Mesenteric fat pad (tissue), 1 donor: ENCODE results near the gene ABCD2. TPM values are rescaled to one million over a fixed set of nuclear protein-coding genes. Genes with fewer than 3 reads are reported as not detected.
"Not testable (repeated sequence)": the region's sequence is repeated elsewhere in the genome, so short reads cannot be mapped to it uniquely, and the experiment has no call there.

Experiments used
- DNase-seq: peaks from one replicate; pipeline ENCODE4 v3.0.0-alpha.2; 2020; ENCODE audit warnings: low spot score
- total RNA-seq: library from RNA; stranded (reverse); fragmentation: NEBNext Ultra II Directional; extraction: Animal tissue kit (Norgen Biotek cat#: 25700); gene quantifications from one replicate; pipeline ENCODE4 v1.2.1, GENCODE V29; 2021
- donor health status: DM: yes; HTN: yes; CAD: no.

Gene ABCD2
- total RNA-seq, 1 donor from 2014 or later = 26.0 TPM

DNA sequence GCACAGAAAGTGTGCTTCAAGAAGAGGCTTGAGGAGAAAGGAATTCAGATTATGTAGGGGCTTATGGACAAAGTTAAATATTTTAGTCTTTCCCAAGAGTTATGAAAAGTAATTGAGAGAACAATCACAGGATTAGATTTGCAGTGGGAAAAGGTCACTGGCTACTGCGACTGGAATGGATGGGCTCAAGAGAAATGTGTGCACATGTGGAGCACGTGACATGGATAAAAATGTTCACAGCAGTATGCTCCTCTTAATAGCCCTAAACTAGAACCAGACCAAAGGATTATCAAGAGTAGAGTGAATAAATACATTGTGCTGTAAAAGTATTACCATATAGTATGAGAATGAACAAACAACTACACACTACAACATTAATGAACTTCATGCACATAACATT, 78.1 kb downstream of the ABCD2 start:
- no peak for DNase-seq

DNA sequence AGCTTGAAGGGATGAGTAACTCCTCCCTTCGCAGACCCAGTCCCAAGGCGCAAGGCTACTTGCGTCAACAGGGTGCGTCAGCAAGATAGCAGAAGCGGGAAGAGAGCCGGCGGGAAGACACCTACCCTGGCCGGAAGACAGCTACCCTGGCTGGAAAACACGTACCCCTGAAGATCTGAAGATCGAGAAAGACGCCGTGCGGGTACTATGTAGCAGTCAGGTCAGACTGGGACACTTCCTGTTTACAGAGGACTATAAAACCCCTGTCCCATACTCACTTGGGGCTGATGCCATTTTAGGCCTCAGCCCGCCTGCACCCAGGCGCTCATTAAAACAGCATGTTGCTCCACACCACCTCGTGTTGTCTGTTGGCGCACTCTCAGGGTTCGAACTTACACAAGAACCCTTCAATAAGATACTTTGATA, 80.9 kb downstream of the ABCD2 start:
- no peak for DNase-seq

DNA sequence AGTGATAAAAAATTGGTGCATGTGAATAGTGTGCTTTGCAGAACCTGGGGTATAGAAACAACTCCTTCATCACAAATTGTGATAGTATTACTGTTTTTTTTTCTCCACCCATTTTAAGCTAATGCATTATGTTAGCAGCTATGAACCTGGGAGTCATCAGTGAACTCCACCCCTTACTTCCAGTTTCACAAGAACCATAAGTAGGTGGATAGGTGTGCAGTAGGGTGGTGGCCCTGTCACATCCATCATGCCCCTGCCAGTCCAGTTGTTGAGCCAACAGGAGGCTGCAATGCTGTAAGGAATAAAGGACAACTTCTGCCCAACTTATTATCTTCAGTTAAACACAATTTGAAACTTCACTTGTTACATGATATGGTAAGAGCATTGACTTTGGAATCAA, 85.7 kb downstream of the ABCD2 start:
- DNase-seq = no peak

DNA sequence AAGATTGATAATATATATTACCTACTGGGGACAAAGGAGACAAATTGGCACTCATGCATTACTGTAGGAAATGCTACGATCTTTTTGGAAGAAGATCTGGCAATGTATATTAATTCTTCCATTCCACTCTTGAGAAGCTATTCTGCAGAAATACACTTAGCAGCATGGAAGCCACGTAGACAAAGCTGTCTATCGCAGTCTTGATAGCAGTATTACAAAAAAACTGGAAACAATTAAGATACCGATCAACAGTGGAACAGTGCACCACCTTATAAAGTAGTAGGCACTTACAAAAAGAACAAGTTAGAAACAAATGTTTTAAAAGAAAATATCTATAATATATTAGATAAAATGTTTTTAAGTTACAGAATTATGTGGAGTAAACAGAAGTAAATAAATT, 87.2 kb downstream of the ABCD2 start:
- DNase-seq = no peak

DNA sequence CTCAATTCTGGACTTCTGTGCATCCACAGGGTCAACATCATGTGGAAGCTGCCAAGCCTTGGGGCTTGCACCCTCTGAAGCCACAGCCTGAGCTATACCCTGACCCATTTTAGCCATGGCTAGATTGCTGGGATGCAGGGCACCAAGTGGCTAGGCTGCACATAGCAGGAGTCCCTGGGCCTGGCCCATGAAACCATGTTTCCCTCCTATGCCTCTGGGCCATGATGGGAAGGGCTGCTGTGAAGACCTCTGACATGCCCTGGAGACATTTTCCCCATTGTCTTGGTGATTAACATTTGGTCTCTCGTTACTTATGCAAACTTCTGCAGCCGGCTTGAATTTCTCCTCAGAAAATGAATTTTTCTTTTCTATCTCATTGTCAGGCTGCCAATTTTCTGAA, 92.6 kb downstream of the ABCD2 start:
- DNase-seq = no peak

DNA sequence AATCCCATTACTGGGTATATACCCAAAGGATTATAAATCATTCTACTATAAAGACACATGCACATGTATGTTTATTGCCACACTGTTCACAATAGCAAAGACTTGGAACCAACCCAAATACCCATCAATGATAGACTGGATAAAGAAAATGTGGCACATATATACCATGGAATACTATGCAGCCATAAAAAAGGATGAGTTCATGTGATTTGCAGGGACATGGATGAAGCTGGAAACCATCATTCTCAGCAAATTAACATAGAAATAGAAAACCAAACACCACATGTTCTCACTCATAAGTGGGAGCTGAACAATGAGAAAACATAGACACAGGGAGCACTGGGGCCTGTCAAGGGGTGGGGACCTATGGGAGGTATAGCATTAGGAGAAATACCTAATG, 97.4 kb downstream of the ABCD2 start:
- not testable (repeated sequence) for DNase-seq

DNA sequence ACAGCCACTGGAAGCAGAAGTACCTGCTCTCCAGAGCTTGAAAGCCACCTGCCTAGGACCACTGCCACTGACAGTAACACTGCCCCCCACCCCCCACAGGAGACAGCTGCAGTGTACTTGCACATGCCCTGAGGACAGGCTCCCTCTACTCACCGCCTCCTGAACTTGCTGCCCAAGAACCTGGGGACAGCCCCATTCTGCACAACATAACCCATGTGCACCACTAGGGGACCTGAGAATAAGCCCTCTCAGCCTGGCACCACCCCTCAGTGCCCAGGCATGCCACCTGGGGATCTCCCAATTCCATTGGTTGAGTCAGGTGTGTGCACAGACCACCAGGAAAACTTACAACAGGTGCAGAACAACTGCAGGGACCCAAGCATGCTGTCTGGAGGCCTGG, 109.6 kb downstream of the ABCD2 start:
- no peak for DNase-seq

DNA sequence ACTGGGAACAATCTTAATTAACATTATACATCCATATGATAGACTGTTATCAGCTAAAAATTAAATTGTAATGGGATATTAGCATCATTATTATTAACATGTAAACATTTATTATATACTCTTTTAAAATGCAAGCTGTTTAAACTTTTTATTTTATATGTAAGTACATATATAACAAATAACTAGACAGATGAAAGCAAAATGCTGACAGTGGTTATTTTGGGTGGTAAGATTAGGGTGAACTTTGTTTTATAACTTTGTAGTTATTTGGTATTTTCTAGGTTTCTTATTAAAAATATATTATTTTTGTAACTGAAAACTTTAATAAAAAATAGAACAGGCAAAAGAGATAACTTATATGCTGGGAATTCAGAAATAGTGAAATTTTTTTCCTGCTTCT, 114.0 kb downstream of the ABCD2 start:
- no peak for DNase-seq

DNA sequence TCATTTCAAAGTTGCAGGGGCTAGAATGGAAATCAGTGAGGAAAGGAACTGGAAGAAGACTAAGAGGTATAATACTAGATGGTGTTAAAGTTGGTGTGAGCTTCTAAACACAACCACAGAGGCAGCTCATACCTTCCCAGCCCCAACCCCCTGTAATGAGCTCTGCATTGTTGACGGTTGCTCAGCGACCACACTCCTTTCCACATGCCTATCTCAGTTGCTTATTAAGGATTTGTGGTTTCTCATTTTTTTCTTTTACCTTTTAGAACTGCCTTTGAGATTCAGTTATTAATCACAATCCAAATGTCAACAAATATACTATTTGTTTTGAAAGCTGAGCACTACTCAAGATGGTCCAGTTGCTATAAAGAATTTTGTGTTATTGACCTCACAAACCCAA, 114.6 kb downstream of the ABCD2 start:
- no peak for DNase-seq

DNA sequence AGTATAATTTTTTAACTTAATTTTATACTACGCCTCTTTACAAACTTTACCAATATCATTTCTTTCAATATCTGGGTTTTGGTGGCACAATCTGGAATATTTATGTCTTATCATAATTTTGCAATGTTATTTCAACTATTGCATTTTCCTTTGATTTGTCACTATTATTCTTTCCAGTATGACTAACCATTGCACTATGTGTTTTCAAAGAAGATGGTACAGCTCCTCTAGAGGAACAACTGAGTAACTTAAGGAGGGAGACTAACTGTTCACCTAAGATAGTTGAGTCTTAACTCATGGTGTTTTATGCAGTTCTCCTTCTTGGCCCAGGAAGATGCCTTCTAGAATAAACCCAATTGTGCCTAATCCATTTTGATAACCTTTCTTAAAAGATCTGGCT, 116.2 kb downstream of the ABCD2 start:
- no peak for DNase-seq

DNA sequence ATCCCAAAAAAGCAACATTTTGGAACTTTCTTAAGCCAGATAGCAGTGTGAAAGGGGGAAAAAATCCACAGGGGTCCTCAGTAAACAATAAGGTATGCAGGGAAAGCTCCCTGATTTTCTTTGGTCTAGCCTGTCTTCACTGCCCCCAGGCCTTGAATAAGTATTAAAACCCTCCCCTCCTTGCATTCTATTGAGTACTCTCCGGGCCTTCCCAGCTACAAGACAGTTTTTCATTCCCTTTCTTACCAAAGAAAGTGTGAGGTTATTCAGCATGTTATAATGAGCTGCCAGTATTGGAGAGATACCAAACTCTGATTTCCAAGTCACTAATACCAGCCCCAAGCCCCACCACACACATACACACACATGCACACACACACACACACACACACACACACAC, 116.9 kb downstream of the ABCD2 start:
- no peak for DNase-seq

Other genes starting within 250 kb of the ABCD2 start
- 19.3 TPM for gene KIF21A, start 176.7 kb downstream of the ABCD2 start, total RNA-seq